GM18502 (cell line): ENCODE results near the gene CCDC60.

ENCODE experiments used
- ATAC-seq: cut with Tn5 transposase; IDR thresholded peaks from one replicate; pipeline ENCODE4 v1.9.1; 2021; ENCODE audit warnings: mild to moderate bottlenecking; ENCODE audit not compliant: unreplicated experiment, poor library complexity

The CCDC60 gene, protein sequence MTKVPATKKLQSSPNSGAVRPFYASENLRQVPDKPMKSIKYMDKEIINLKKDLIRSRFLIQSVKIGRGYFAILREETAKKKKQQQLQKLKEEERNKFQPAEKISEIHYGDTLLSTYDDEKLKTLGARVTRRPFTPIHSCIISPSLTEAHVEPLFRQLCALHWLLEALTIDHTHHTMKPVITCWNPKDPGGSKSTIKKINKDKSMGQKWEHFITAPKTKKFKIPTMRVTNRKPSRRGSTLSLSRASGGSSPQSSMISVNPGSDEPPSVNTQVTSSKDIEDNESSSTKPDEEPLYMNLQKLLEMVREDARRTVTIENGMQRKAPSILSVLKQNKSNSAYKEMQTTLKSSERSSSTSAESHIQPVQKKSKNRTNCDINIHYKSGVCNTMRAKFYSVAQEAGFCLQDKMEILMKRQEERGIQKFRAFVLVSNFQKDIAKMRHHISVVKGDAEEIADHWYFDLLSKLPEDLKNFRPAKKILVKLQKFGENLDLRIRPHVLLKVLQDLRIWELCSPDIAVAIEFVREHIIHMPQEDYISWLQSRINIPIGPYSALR

DNA sequence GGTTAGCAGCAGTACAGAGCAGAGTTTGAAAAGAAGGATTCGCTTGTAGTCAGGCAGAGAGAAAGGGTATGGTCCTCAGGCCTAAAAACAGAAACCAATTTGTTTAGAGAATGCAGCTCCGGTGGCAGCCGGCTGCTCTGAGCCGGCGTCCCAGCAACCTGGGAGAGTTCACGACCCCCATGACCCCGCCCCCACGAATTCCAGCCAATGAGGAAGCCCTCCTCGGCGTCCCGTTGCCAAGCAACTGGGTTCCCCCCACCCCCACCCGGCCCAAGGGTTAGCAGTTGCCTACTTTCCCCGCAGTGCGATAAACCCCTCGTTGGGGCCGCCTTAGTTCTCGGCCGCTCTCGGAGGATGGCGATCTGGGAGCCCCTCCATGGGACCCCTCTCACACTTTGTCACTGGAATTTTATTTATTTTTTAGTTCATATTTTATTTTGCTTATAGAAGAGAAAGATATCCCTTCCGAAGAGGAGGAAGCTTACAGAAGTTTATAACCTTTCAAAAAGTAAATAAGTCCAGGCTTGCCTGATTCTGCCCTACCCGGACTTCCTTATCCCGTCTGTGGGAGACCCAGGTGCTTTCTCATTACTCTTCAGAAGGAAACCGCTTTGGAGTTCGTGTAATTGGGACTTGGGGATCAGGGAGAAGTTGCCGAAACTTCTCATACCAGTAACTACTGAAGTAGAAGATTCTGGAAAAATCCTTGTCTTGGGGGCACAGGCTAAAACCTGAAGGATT, at the start of gene CCDC60:
CCDC60 (plus strand) TSS at position 300 of the 741 bp plus-strand sequence. CDS start 448 bp downstream, outside the sequence.
- ATAC-seq, result no peak

DNA sequence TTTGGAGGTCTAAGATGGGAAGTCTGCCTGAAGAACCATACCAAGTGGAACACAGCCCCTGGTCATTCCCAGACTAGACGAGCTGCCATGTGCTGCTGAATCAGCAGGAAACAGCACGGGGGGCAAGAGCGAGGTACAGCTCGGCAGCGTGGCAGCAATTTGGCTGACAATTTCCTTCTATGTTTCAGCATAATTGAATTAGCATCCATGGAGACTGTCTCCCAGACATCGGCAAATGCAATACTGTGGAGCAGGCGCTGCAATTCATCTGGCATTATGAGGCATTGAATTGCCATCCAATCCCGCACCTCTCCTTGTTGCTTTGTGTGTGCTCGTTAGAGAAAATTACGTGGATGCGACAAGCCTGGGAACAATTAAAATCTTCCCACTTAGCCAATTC, 46.0 kb upstream of the CCDC60 start:
- no peak for ATAC-seq

DNA sequence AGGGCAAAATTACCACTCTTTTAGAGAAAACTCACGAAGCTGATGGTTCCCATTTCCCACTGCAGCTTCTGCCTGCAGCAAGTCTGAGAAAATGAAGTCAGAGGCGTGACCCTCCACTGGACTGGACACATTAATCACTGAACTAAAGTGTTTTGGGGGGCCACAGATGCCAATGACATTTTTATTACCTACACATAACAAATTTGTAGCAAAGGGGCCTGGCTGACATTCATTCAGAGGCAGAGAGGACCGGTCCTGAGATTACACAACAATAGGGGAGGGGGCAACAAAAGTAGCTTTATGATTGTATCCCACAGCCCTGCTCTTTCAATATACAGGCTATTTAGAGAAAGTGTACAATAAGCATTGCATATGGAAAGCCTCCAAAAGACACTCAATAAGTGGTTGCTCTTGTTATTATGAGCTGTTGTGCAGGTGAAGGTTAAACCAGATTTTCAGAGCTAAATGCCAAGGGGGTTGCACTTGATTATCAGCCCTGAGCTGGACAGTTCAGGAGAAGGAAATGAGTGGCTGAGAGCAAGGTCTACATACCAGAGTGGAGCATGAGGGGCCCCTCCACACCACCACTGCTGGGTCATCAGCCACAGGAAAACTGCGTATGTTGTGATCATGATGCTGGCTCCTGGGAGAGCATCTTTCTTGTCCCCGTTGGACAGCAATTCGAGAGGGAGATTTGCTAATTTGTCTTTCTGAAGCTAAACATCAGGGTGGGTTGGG, 41.5 kb upstream of the CCDC60 start:
- ATAC-seq, result no peak

DNA sequence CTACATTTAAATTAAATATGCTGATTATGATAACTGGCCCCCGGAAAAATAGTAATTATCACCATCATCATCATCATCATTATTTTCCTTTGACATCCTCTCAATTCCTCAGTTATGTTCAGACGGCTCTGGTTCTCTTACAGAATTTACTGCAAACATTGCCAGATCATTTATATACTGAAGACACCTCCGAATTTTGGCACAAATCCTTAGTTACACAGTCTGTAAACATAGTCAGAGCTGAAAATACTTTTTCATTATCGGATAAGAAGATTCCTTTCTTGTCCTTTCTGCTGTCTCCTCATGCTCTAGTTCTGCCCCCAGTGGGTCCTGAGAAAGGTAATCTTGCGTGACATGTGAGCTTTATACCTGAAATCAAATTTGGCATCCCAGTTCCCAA, 40.3 kb upstream of the CCDC60 start:
- no peak for ATAC-seq

DNA sequence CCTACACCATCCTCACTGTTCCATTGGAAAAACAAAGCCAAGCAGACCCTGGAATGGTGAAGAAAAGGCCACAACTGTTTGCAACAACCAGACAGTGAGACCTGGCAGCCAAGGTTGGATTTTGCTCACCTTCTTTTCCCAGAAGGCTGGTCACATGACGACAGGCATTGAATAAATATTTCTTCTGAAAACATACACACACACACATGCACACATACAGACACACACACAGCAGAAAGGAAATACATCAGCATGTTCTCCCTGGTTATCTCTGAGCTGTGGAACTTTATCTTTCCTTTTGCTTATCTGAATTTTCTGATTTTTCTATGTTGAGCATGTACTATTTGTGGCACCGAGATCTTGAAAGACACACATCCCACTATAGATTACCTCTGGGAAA, 38.0 kb upstream of the CCDC60 start:
- no peak for ATAC-seq

DNA sequence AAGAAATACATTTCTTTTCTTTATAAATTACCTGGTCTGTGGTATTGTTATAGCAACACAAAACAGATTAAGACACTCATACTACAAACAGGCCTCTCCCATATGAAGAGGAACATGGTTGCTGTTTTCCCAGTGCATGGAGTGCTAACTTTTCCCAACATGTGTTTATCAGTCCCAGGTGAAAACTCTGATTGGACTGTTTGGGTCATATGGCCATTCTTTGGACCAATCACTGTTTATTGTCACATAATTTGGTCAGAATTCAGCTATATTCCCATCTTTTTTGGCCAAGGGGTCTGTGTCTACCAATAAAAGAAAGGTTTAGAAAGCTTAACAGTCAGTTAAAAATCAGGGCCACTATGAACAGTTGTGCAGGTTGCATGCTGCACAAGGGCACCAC, 35.4 kb upstream of the CCDC60 start:
- ATAC-seq, result no peak

DNA sequence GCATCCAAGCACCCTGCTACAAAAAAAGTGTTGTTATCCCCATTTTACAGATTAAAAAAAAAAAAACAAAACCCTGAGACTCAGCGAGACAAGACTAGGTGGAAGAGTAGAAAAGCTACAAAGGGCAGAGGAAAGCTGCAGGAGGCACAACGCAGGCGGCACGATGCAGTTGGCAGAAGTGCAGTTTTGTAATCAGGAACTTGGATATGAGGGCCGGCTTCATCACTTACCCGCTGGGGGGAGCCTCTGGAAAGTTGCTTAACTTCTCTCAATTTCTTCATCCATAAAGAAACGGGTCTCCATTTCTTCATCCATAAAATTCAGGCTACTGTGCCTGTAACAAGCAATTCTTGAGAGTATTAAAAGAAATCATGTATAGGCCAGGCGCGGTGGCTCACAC, 33.1 kb upstream of the CCDC60 start:
- ATAC-seq, result no peak

DNA sequence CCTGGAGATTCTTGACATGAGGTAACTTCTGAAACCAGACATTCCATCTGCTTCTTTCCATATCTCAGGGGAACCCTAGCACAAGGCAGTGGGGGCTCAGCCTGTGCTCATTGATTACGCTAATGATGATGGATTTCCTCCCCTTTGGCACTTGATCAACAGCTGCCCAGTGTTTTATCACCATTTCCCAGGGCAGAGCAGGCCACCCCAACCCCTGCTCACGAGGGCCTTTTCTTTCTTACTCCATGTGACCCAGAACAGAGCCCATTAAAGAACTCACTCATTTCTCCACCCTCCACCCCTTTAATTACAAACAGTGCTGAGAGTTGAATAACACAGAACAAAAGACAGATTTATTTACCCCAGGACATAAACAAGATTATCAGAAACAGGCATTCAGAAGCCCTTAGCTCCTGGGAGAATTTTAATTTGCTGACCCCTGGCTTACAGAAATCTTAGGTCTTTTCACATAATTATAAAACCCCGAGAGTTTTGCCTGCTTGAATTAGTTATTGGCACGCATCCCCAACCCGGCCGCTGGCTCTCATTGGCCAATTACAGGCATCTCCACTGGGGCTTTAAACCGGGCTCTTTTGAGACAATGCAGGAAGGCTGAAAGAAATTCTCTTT, 32.0 kb upstream of the CCDC60 start:
- ATAC-seq, result no peak

DNA sequence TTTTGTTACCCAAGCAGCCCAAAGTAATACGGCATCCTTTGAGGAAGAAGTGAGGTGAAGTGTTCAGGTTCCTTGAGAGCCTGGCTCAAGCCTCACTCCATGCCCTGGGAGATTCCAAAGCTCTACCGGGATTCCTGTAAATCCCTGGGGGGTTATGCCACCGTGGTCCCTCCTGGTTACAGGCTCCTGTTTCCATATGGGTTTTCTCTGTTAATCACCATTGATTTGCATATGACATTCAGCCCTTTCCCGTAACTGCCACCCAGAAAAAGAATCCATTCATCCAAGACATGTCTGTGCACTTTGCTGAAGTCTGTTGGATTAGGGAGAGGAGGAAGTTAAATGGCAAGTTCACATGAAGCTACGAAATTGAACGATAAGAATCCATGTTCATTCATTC, 27.9 kb upstream of the CCDC60 start:
- no peak for ATAC-seq

DNA sequence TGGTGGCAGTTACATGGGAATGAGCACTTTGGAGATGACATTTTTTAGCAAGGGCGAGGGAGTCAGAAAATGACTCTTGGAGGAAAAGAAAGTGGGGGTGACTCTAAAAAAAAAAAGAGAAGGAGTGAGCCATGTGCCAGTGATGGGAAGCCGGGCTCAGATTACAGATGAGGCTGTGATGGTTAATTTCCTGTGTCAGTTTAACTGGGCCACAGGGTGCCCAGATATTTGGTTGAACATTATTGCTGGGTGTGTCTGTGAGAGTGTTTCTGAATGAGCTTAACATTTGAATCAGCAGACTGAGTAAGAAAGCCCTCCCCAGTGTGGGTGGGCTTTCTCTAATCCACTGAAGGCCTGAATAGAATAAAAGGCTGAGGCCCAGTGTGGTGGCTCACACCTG, 26.8 kb upstream of the CCDC60 start:
- no peak for ATAC-seq

DNA sequence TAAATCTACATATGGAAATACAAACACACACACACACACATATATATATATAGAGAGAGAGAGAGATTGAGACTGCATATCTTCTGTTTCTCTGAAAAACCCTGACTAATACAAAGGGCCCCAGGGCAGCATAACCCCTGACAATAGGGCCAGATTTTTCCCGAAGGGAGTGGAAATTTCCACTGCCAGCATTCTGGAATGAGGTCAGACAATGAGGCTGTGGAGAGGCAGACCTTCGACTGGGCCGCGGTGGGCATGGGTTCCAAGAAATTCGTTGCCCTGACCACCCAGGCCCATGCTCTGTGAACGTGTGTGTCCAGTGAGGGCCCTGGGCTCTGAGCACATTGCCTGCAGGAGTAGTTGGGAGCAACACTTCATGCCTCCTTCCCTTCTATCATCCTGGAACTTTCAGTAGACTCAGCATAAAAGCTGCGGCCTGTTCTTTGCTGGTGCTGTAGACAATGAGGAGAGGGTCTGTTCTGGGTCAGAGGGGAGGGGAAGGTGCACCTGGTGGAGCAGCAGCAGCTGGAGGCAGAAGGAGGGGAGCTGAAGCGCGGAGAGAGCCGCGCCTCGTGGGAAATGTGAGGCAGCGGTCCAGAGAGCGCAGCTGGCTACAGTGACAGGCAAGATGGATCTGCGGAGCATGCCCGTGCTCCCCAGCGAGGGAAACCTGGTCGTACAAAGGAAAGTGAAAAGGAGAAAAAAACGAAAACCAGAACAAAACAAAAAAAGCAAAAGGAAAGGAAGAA, 25.6 kb upstream of the CCDC60 start:
- no peak for ATAC-seq

DNA sequence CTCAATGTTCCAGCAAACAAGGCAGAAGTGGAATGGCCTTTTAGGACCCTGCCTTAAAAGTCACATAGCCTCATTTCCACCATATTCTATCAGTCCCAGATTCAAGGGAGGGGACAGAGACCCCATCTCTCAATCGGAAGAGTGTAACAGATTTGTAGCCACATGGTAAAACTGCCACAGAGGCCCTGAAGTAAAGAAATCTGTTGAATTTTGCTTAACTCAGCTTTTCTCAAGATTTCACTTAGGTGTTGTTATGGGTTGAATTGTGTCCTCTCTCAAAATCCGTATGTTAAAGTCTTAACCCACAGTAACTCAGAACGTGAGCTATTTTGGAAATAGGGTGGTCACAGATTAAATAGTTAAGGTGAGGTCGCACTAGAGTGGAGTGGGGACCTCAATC, 22.7 kb upstream of the CCDC60 start:
- ATAC-seq, result no peak

DNA sequence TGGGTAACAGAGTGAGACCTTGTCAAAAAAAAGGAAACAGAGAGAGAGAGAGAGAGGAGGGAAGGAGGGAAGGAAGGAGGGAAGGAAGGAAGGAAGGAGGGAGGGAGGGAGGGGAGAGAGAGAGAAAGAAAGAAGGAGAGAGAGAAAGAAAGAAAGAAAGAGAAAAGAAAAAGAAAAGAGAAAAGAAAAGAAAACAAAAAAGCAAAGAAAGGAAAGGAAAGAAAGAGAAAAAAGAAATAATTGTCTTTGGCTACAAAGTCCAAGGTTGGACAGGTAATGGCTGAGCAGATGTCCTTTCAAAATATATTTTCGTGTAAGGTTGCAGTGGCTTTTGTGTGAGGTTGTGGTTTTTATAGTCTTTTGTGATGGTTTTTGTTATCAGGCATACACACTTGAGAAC, 21.6 kb upstream of the CCDC60 start:
- no peak for ATAC-seq

DNA sequence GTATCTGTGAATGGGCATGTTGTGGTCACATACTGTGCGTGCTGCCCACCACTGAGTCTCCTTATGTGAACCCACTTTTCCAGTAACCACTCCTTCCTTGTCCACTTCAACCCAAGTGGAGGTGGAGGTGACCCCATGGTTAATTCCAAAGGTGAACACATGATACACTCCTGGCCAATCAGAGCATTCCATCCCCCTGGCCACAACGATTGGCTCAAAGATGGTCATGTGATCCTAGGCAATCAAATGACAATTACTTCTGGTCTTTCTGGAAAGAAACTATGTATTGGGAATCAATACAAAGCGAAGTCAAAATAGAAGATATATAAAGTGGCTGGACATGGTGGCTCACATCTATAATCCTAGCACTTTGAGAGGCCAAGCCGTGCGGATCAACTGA, 20.2 kb upstream of the CCDC60 start:
- ATAC-seq, result no peak

DNA sequence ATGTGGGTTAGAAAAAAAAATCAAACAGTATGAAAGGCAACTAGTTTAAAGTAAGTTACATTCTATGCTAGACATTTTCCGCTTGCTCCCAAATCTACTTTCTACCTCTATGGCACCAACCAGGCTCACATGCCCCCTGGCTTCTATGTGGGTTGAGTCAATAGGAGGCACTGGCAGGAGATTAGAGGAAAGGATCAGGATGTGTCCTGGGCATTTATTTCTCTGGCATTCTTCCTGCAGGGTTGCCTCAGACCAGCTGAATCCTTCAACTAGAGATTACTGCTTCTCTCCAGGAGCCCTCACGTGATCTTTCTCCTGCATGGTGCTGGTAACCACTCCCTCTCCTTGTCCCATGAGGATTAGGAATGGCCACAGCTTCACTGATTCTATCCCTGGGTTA, 14.9 kb upstream of the CCDC60 start:
- ATAC-seq, result no peak

DNA sequence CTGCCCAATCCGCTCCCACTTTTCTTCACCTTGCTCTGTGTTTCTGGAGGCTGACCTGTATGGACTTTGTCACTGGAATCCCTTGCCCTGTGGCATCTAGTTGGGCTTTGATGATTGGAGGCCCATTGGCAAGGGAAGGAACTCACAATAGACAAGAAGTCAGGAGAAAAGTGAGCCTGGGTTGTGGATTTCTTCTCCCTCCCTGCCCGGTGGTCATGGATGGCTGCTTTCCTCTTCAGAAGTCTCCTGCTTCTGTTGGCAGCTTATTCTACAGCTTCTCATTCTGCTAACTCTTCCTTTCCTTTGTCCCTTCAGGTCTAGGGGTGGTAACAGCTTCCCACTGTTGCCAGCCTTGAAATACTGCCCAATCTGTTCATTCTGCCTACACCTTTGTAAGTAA, 13.9 kb upstream of the CCDC60 start:
- ATAC-seq, result no peak

DNA sequence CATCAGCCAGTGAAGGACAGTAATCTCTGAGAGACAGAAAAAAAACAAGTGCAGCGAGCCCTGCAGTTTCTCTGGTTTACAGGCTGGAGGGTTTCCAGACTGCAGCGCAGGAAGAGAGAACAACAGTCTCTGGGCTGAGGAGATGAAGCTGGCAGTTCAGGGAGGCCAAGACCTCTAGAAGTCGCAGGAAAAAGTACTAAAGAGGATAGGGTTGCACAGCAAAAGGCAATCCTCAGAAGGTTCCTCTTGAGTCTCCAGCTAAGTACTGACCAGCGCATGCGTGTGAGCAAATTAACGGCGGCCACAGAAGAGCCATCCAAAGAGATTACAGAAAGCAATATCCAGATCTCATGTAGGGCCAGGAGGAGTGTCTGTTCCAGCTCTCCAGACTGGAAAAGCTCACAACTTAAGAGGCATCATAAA, 12.2 kb upstream of the CCDC60 start:
- ATAC-seq, result no peak

DNA sequence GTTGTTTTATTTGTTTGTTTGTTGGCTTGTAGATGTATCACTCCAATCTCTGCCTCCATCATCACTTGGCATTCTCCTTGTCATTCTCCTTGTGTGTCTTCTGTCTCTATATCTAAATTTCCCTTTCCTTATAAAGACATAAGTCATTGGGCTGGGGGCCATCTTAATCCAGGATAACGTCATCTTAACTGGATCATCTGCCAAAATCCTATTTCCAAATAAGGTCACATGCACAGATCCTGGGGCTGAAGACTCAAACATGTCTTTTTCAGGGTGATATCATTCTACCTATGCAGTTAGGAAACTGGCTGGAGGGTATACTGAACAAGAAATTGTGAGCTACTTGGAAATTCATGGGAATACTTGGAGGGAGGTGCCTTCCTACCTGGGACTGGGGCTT, 8.7 kb upstream of the CCDC60 start:
- no peak for ATAC-seq

DNA sequence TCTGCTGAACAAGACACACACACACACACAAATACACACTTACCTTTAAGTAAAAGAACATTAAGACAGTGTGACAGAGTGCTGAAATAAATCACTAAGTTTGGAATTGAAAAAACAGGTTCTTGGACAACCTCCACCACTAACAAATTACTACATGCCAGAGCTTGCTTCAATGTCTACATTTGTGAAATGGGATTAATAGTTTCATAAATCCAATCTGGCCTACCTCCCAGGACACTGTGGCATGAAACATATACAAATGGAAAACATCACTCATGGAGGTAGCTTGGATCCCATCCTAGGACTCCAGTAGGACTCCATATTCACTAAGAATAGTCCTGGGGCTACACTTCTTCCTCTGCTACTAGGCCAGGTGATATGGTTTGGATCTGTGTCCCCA, 8.2 kb upstream of the CCDC60 start:
- ATAC-seq, result no peak

DNA sequence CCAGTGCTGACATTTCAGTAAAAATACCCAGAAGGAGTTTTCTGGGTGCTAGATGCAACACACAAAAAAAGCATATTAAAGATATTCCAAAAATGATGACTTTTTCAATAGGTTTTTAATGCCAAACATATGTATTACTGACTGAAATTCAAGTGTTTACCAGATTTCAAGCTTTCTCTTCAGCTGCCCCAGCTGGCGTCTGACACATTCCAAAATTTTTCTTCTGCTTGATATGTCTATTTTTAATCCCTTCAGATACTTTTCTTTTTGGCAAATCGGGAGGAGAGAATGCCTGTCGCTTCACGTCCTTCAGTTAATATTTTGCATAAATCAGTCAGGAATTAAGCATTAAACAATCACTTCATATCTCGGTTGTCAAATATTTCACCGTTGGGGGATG, 7.1 kb upstream of the CCDC60 start:
- ATAC-seq, result no peak
